GM13976 (cell line): Measurements from ENCODE around the gene RNF39.

ENCODE experiments used
- DNase-seq: peaks from one replicate; pipeline ENCODE4 v3.0.0; 2012; ENCODE audit warnings: low spot score
- CTCF ChIP-seq: IDR thresholded peaks from 2 replicates; pipeline ENCODE4 v1.5.1; 2012; ENCODE audit warnings: borderline replicate concordance, mild to moderate bottlenecking; ENCODE audit not compliant: insufficient read depth; ENCODE audit errors: extremely low read depth, missing control alignments, control extremely low read depth
- in situ Hi-C: fragments of 300-500 bp; cut with MboI; formaldehyde crosslinking; loops from one replicate; pipeline ENCODE4 v1.12.0; 2022; ENCODE audit warnings: low sequenced_read_pairs, mixed read lengths, inconsistent platforms; ENCODE audit not compliant: unreplicated experiment

RNF39 gene

GRCh38 chr6:30113003-30113759 lies 37.6 kb upstream of the RNF39 start, which contains the start of gene TRIM31:
Gene TRIM31 (minus strand): TSS chr6:30113090. CDS start chr6:30112805, 285 bp downstream.
- no peak for DNase-seq
- no peak for TF ChIP-seq CTCF
- in situ Hi-C loops = no loop called here

- no peak for DNase-seq
- no peak for TF ChIP-seq CTCF
- in situ Hi-C loops = no loop called here
Observed at GRCh38 chr6:30112402-30112994, 36.9 kb upstream of the RNF39 start.

- no peak for TF ChIP-seq CTCF
- in situ Hi-C loops = no loop called here
- DNase-seq = no peak
Observed at GRCh38 chr6:30111266-30111856, 35.8 kb upstream of the RNF39 start.

GRCh38 chr6:30104661-30105060 lies 29.1 kb upstream of the RNF39 start:
- in situ Hi-C loops = no loop called here
- no peak for TF ChIP-seq CTCF
- no peak for DNase-seq

- DNase-seq = no peak
- TF ChIP-seq CTCF = no peak
- in situ Hi-C loops = no loop called here
Observed at GRCh38 chr6:30103872-30104179, 28.3 kb upstream of the RNF39 start.

- DNase-seq = peak; percentile 89
- in situ Hi-C loops = no loop called here
- TF ChIP-seq CTCF = peak; percentile 93
Observed at GRCh38 chr6:30102970-30103871, 27.7 kb upstream of the RNF39 start.
